ENCODE data around the gene TNNT2.

Gene TNNT2

DNA sequence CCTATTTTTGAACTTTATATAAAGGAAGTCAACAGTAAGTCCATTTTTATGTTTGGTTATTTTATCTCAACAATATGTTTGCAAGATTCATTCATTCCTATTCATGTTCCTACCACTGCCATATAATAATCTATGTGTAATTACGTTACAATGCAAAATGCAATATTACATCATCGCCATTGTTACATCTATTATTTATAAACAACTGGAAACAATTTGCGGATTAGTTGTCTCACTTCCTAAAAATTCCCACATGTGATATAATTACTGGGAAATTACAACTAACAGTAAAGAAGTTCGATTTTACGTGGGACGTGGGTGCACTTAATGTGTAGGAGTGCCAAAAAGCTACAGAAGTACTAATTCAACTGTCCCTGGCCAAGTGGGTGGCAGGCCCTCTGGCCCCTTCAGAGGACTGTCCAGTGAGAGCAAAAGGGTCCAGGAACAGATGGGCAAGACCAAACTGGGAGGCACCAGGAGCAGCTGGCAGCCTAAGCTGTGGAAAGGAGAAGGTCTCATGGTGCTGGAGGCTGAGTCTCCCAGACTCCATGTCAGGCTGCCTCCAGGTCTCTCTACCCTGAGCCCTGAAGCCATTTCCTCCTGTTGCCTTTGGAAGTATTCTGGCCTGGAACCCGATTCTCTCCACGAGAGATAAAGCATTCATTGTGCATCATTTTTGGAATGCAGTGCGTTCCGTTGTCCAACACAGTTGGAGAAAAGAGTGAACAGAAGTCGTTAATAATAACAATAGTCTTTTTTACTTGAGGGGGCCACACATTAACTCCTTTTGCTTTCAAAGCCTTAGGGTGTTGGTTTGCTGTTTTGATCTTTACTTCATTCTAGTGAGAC lies 42.9 kb downstream of the TNNT2 start:
- FAIRE-seq, result no peak

DNA sequence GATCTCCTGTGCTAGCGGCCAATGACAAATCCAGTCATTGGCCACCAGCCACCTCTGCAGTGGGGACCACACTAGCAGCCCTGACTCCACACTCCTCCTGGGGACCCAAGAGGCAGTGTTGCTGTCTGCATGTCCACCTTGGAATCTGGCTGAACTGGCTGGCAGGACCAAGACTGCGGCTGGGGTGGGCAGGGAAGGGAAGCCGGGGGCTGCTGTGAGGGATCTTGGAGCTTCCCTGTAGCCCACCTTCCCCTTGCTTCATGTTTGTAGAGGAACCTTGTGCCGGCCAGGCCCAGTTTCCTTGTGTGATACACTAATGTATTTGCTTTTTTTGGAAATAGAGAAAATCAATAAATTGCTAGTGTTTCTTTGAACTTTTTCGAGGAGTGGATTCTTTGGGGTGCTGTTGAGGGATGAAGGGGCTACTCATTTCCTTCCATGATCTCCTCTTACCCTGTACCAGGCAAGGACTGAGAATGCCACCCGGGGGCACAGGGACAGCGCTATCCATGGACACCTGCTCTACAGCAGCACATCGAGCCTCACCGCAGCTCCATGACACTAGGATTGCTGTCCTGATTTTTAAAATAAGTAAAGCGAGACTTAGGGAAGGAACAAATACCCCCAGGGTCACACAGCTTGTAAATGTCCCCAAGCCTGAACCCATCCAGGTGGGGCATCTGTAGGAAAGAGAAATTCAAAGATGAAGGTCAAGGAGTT lies 44.7 kb downstream of the TNNT2 start:
- no peak for FAIRE-seq
- no peak for DNase-seq (ENCODE audit: insufficient read length, low spot score)
- TF ChIP-seq POLR2A (IDR thresholded peaks at IDR 0.05; ENCODE audit: low read depth, low read length), result no peak

More for the DNA sequence above, 42.9 kb downstream of the TNNT2 start:
- no peak for TF ChIP-seq POLR2A (IDR thresholded peaks at IDR 0.05; ENCODE audit: low read depth, low read length)
- DNase-seq (ENCODE audit: insufficient read length, low spot score), result no peak

DNA sequence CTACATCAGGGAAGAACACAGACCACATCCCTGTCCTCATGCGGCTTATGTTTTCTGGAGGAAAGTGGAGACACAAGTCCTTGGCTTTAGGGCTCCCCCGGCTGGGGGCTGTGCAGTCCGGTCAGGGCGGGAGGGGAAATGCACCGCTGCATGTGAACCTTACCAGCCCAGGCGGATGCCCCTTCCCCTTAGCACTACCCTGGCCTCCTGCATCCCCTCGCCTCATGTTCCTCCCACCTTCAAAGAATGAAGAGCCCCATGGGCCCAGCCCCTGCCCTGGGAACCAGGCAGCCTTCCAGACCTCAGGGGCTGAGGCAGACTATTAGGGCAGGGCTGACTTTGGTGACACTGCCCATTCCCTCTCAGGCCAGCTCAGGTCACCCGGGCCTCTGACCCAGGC lies 45.5 kb downstream of the TNNT2 start:
- no peak for TF ChIP-seq POLR2A (IDR thresholded peaks at IDR 0.05; ENCODE audit: low read depth, low read length)
- FAIRE-seq (no peak), DNase-seq (ENCODE audit: insufficient read length, low spot score) (no peak)

DNA sequence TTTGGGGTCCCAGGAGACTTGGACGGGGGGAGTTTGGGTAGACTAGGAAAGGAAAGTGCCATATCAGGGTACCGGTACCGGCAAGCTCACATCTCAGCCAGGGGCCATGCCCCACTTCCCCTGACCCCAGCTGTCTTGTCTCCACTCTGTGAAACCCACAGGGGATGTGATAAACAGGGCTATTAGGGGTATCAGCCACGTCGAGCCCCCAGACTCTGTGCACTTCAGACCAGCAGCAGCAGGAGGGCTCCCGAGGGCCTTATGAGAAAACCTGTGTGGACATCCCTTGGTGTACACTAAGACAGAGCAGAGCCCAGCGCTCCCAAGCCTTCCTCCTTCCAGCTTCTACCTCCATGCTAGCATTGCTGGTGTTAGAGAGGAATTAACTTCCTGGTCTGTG lies 46.3 kb downstream of the TNNT2 start:
- no peak for DNase-seq (ENCODE audit: insufficient read length, low spot score)
- TF ChIP-seq POLR2A (IDR thresholded peaks at IDR 0.05; ENCODE audit: low read depth, low read length), result no peak
- FAIRE-seq, result no peak

DNA sequence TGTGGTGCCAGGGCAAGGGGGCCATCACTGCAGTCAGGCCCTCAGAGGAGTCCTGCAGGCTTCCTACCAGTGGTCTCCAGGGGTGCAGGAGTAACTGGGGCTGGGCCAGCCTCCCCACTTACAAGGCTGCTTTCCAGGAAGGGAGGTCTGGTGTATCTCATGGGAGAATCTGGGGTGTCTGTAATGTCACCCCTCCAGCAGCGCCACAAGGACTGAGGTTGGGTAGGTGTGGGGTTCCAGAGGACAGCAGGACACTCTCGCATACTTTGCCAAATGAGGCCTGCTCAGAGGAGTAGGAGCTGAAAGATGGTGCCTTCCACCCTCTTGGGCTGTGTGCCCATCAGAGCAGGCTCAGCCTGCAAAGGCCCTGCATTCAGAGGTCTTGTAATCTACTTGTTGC lies 46.9 kb downstream of the TNNT2 start:
- DNase-seq (ENCODE audit: insufficient read length, low spot score) (no peak), FAIRE-seq (no peak)
- no peak for TF ChIP-seq POLR2A (IDR thresholded peaks at IDR 0.05; ENCODE audit: low read depth, low read length)

DNA sequence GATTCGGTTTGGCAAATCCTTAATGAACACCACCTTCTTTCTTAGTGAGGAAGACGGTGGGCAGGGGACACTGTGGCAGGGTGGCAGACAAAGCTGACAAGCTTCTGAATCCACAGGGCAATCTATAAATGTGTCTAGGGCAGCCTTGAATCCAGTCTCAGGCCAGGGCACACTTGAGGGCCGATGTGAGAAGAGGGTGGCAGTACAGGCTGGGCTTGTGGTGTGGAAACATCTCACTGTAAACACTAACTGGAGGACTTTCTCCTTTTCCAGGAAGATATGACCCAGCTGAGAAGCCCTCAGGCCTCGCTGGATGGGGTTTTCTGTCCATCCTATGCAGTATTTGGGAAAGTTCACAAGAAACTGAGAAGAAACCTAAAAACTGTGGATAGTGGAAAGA lies 47.7 kb downstream of the TNNT2 start:
- FAIRE-seq (no peak), DNase-seq (ENCODE audit: insufficient read length, low spot score) (no peak)
- no peak for TF ChIP-seq POLR2A (IDR thresholded peaks at IDR 0.05; ENCODE audit: low read depth, low read length)

DNA sequence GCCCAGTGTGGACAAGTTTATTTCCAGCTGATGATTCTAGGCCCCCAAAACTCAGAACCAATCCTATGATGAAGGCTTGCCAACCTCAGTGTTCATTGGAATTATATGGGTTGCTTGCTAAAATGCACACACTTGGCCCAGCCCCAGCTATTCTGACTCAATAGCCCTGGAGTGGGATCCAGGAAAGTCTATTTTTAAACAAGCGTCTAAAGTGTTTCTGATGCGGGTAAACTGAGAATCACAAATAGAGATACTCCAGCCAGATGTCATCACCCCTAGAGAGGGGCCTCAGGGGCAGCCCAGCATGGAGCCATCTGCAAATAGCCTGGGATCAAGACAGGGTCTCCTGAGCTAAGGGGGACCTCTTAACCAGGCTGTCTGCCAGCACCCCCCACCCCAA lies 48.2 kb downstream of the TNNT2 start:
- TF ChIP-seq POLR2A (IDR thresholded peaks at IDR 0.05; ENCODE audit: low read depth, low read length), result no peak
- no peak for DNase-seq (ENCODE audit: insufficient read length, low spot score)
- FAIRE-seq, result no peak

DNA sequence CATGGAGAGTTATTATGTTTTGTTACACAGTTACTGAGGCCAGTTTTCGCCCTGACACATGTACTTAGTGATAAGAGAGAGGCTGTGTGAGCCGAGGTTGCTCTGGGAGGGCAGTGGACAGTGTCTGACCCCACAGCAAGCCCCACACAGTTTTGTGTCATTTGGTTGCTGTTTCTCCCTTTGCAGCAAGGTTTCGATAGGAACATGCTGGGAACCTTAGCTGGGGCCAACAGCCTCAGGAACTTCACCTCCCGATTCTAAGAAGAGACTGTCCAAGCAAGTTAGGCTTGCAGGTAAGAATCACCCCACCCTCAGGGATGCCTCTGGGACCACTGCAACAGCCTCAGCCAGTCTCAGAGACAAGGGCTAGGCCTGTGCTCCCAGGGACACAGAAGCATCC lies 48.9 kb downstream of the TNNT2 start:
- TF ChIP-seq POLR2A (IDR thresholded peaks at IDR 0.05; ENCODE audit: low read depth, low read length), result no peak
- FAIRE-seq, result no peak
- DNase-seq (ENCODE audit: insufficient read length, low spot score), result no peak

DNA sequence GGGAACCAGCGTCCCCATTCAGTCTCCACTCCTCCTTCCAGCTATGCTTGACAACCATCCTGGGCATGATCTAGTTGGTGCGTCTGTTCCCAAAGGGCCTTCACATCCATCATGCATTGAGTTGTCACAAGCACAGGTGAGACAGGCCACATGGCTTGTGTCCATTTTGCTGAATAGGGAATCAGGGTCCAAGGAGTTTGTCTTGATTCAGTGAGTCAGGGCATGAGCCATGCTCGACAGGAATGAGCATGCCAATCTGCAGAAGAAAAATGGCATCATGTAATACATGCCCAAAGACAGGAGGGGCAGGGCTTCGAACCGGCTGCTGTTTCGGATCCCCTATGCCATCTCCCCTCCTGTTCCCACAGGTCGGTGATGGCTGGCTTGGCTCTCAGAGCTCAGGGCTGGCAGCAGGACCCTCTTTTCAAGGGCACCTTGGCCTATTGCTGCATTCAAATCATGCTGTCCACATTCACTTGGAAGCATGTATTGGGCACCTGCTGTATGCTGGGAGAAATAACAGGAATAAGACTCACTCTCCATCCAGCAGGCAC lies 49.7 kb downstream of the TNNT2 start:
- no peak for FAIRE-seq
- TF ChIP-seq POLR2A (IDR thresholded peaks at IDR 0.05; ENCODE audit: low read depth, low read length), result no peak
- no peak for DNase-seq (ENCODE audit: insufficient read length, low spot score)

DNA sequence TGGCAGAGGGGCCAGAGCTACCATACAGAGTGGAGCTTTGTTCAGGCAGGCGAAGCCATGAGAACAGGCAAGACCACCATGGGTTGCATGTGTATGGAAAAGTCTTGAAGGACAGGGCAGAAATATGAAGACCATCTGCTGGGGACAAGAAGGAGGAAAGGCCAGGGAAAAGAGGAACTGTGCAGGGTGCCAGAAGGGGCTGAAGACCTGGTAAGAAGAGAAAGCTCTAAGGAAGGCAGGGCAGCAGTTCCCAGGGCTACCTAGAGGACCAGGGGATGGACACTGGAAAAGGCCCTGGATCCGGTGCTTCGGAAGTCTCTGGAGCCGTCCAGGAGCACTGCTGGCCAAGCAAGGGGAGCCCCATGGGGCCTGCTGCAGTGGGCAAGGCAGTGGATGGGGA lies 50.8 kb downstream of the TNNT2 start:
- FAIRE-seq, result no peak
- no peak for TF ChIP-seq POLR2A (IDR thresholded peaks at IDR 0.05; ENCODE audit: low read depth, low read length)
- no peak for DNase-seq (ENCODE audit: insufficient read length, low spot score)

DNA sequence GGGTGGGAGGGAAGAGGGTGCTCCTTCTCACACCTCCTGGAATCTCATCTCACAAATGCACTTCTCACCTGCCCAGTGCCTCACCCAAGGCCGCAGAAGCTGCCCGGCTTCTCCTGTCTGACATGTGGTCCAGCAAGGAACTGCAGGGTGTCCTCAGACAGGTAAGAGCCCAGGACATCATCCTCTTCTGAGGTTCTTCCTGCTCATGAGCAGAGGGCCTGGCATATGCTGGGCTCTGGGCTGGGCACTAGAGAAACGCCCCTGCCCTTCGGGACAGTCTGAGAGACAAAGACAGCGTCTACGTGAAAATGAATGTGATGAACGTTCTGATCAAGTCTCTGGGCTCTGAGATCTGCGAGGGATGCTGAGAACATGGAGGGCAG lies 51.8 kb downstream of the TNNT2 start:
- FAIRE-seq (no peak), DNase-seq (ENCODE audit: insufficient read length, low spot score) (no peak)
- no peak for TF ChIP-seq POLR2A (IDR thresholded peaks at IDR 0.05; ENCODE audit: low read depth, low read length)

DNA sequence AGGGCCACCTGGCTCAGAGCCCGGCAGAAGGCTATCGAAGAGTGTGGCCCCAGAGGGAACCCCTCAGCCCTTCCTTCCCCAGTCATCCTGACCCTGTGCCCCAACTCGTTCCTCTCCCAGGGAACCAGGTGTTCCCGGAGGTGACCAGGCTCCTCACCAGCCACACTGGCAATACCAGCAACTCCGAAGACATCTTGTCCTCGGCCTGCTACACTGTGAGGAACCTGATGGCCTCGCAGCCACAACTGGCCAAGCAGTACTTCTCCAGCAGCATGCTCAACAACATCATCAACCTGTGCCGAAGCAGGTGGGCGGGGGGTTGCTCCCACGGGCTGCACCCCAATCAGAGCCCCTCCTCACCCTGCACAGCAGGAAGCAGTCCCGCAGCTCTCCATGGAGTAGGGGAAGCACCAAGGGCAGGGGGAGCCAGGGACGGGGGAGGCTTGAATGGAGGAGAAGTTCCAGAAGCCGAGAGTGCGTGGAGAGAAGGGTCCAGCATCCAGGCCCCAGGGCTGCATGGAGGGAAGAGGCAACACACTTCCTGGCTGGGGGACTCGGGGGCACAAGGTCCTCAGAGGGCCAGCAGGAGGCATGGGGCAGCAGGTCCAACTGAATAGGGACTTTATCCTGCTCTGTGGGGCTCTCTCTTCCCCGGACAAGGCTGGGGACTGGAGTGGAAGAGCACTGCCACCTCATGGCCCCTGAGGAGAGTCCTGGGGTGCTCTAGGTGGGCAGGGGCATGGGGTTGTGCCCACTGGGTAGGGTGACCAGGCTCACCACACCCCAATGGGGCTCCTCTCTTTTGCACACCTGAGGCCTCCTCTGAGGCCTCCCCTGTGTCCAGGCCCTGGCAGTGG lies 52.4 kb downstream of the TNNT2 start:
- no peak for TF ChIP-seq POLR2A (IDR thresholded peaks at IDR 0.05; ENCODE audit: low read depth, low read length)
- no peak for FAIRE-seq
- DNase-seq (ENCODE audit: insufficient read length, low spot score), result no peak

DNA sequence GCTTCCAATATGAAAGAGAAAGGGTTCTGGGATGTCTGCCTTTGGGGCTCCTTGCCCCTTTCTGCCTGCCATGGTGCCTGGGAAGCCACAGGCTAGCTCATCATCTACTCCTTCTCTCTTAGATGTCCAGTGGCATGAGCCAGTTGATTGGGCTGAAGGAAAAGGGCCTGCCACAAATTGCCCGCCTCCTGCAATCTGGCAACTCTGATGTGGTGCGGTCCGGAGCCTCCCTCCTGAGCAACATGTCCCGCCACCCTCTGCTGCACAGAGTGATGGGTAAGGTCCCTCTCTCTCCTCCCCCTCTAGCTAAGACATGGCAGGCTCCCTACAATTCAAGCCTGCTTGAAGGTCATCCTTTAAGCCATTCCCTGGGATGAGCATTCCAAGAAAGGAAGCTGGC lies 53.2 kb downstream of the TNNT2 start:
- no peak for FAIRE-seq
- no peak for TF ChIP-seq POLR2A (IDR thresholded peaks at IDR 0.05; ENCODE audit: low read depth, low read length)
- DNase-seq (ENCODE audit: insufficient read length, low spot score), result no peak

Measured in H54 (cell line).